ENCODE measurements around the gene TBC1D19. TPM values are rescaled to one million over a fixed set of nuclear protein-coding genes. Genes with fewer than 3 reads are reported as not detected.
"Not testable (repeated sequence)": the region's sequence is repeated elsewhere in the genome, so short reads cannot be mapped to it uniquely, and the experiment has no call there.

Gene TBC1D19
- total RNA-seq, 2 experiments from 2014 or later = 4.3 to 5.0 TPM

GRCh38 chr4:26694131-26694530 lies 110.2 kb downstream of the TBC1D19 start:
- peaks cover 22% of the 10 kb centered on the region for H3K36me3 Mint-ChIP-seq
- H3K27me3 Mint-ChIP-seq; H3K4me3 Mint-ChIP-seq; intact Hi-C loops (cut with micrococcal nuclease); H3K27ac Mint-ChIP-seq; CTCF ChIA-PET; DNase-seq; POLR2A ChIA-PET; H3K4me1 Mint-ChIP-seq (ENCODE audit: low read depth): not testable (repeated sequence)
- H3K9me3 Mint-ChIP-seq = peaks cover 23% of the 10 kb centered on the region

GRCh38 chr4:26700110-26700509 lies 116.2 kb downstream of the TBC1D19 start:
- intact Hi-C loops (cut with micrococcal nuclease) = no loop called here
- H3K4me1 Mint-ChIP-seq (ENCODE audit: low read depth) = no peaks in the 10 kb centered on the region
- H3K27me3 Mint-ChIP-seq = no peaks in the 10 kb centered on the region
- H3K36me3 Mint-ChIP-seq = peaks cover 7% of the 10 kb centered on the region
- no peak for DNase-seq
- POLR2A ChIA-PET = no interaction called here
- CTCF ChIA-PET = no interaction called here
- peaks cover 24% of the 10 kb centered on the region for H3K9me3 Mint-ChIP-seq
- H3K4me3 Mint-ChIP-seq = no peak overlapping the region
- H3K27ac Mint-ChIP-seq = no peak overlapping the region

GRCh38 chr4:26701095-26701494 lies 117.2 kb downstream of the TBC1D19 start:
- Mint-ChIP-seq H3K4me3 (no peak overlapping the region), H3K36me3 (peaks cover 7% of the 10 kb centered on the region), H3K9me3 (peaks cover 19% of the 10 kb centered on the region), H3K4me1 (ENCODE audit: low read depth) (no peaks in the 10 kb centered on the region), H3K27me3 (no peaks in the 10 kb centered on the region), H3K27ac (no peak overlapping the region)
- no peak for DNase-seq
- CTCF ChIA-PET = no interaction called here
- POLR2A ChIA-PET = no interaction called here
- intact Hi-C loops (cut with micrococcal nuclease) = no loop called here

GRCh38 chr4:26701786-26702227 lies 117.9 kb downstream of the TBC1D19 start:
- Mint-ChIP-seq H3K27me3 (no peaks in the 10 kb centered on the region), H3K4me1 (ENCODE audit: low read depth) (no peaks in the 10 kb centered on the region), H3K9me3 (peaks cover 13% of the 10 kb centered on the region), H3K27ac (no peak overlapping the region), H3K4me3 (no peak overlapping the region), H3K36me3 (peaks cover 3% of the 10 kb centered on the region)
- ChIA-PET POLR2A (no interaction called here), CTCF (no interaction called here)
- intact Hi-C loops (cut with micrococcal nuclease) = no loop called here
- no peak for DNase-seq

GRCh38 chr4:26707342-26707741 lies 123.5 kb downstream of the TBC1D19 start:
- Mint-ChIP-seq H3K36me3 (peaks cover 10% of the 10 kb centered on the region), H3K4me3 (no peak overlapping the region), H3K9me3 (peaks cover 8% of the 10 kb centered on the region), H3K4me1 (ENCODE audit: low read depth) (no peaks in the 10 kb centered on the region), H3K27me3 (no peaks in the 10 kb centered on the region), H3K27ac (no peak overlapping the region)
- DNase-seq = no peak
- intact Hi-C loops (cut with micrococcal nuclease) = no loop called here
- ChIA-PET CTCF (no interaction called here), POLR2A (no interaction called here)

GRCh38 chr4:26709246-26709645 lies 125.4 kb downstream of the TBC1D19 start:
- H3K4me1 Mint-ChIP-seq (ENCODE audit: low read depth) = no peaks in the 10 kb centered on the region
- no peak overlapping the region for H3K4me3 Mint-ChIP-seq
- no peak overlapping the region for H3K27ac Mint-ChIP-seq
- H3K27me3 Mint-ChIP-seq = no peaks in the 10 kb centered on the region
- H3K9me3 Mint-ChIP-seq = peaks cover 8% of the 10 kb centered on the region
- POLR2A ChIA-PET = no interaction called here
- intact Hi-C loops (cut with micrococcal nuclease) = no loop called here
- no peak for DNase-seq
- CTCF ChIA-PET = no interaction called here
- peaks cover 10% of the 10 kb centered on the region for H3K36me3 Mint-ChIP-seq

GRCh38 chr4:26713563-26714151 lies 129.8 kb downstream of the TBC1D19 start:
- POLR2A ChIA-PET = no interaction called here

GRCh38 chr4:26715636-26716242 lies 131.9 kb downstream of the TBC1D19 start:
- no peaks in the 10 kb centered on the region for H3K4me1 Mint-ChIP-seq (ENCODE audit: low read depth)

More at GRCh38 chr4:26713563-26714151, 129.8 kb downstream of the TBC1D19 start:
- peaks cover 7% of the 10 kb centered on the region for H3K36me3 Mint-ChIP-seq
- H3K27me3 Mint-ChIP-seq = no peaks in the 10 kb centered on the region
- no peak for DNase-seq
- H3K4me1 Mint-ChIP-seq (ENCODE audit: low read depth) = no peaks in the 10 kb centered on the region
- intact Hi-C loops (cut with micrococcal nuclease) = no loop called here
- H3K9me3 Mint-ChIP-seq = peaks cover 3% of the 10 kb centered on the region
- H3K4me3 Mint-ChIP-seq = no peak overlapping the region
- H3K27ac Mint-ChIP-seq = no peak overlapping the region
- CTCF ChIA-PET = no interaction called here

GRCh38 chr4:26717332-26717731 lies 133.4 kb downstream of the TBC1D19 start:
- DNase-seq = no peak
- ChIA-PET POLR2A (no interaction called here), CTCF (no interaction called here)
- Mint-ChIP-seq H3K4me3 (no peak overlapping the region), H3K36me3 (no peaks in the 10 kb centered on the region), H3K9me3 (no peaks in the 10 kb centered on the region), H3K27ac (no peak overlapping the region), H3K4me1 (ENCODE audit: low read depth) (no peaks in the 10 kb centered on the region), H3K27me3 (no peaks in the 10 kb centered on the region)
- intact Hi-C loops (cut with micrococcal nuclease) = no loop called here

More at GRCh38 chr4:26715636-26716242, 131.9 kb downstream of the TBC1D19 start:
- Mint-ChIP-seq H3K4me3 (no peak overlapping the region), H3K27ac (no peak overlapping the region), H3K27me3 (no peaks in the 10 kb centered on the region), H3K36me3 (no peaks in the 10 kb centered on the region), H3K9me3 (no peaks in the 10 kb centered on the region)
- CTCF ChIA-PET = no interaction called here
- DNase-seq = no peak
- intact Hi-C loops (cut with micrococcal nuclease) = no loop called here
- POLR2A ChIA-PET = no interaction called here

- Mint-ChIP-seq H3K27ac (no peak overlapping the region), H3K4me3 (no peak overlapping the region), H3K4me1 (ENCODE audit: low read depth) (no peaks in the 10 kb centered on the region), H3K9me3 (no peaks in the 10 kb centered on the region), H3K27me3 (no peaks in the 10 kb centered on the region), H3K36me3 (no peaks in the 10 kb centered on the region)
- intact Hi-C loops (cut with micrococcal nuclease) = loop anchor here (2.0 to 10.0 kb wide), 2 partner anchors 263 to 695 kb away; no protein-coding TSS in a partner anchor
- ChIA-PET POLR2A (no interaction called here), CTCF (interaction anchor here (1.0 to 1.2 kb wide), 2 partner anchors 259 to 261 kb away, joined by 3 to 5 read pairs; no protein-coding TSS in a partner anchor)
- DNase-seq = no peak
These were observed 136.2 kb downstream of the TBC1D19 start for GRCh38 chr4:26719954-26720552.

GRCh38 chr4:26721685-26722084 lies 137.8 kb downstream of the TBC1D19 start:
- Mint-ChIP-seq H3K9me3 (no peaks in the 10 kb centered on the region), H3K36me3 (peaks cover 5% of the 10 kb centered on the region), H3K4me1 (ENCODE audit: low read depth) (no peaks in the 10 kb centered on the region), H3K4me3 (no peak overlapping the region), H3K27ac (no peak overlapping the region), H3K27me3 (no peaks in the 10 kb centered on the region)
- intact Hi-C loops (cut with micrococcal nuclease) = loop anchor here (2.0 to 10.0 kb wide), 2 partner anchors 265 to 697 kb away; no protein-coding TSS in a partner anchor
- ChIA-PET CTCF (interaction anchor here (0.6 to 1.2 kb wide), 6 partner anchors 12 to 734 kb away, joined by 3 to 5 read pairs (median 4); no protein-coding TSS in a partner anchor), POLR2A (no interaction called here)
- no peak for DNase-seq

- Mint-ChIP-seq H3K27ac (no peak overlapping the region), H3K9me3 (no peaks in the 10 kb centered on the region), H3K27me3 (no peaks in the 10 kb centered on the region), H3K4me1 (ENCODE audit: low read depth) (no peaks in the 10 kb centered on the region), H3K36me3 (peaks cover 5% of the 10 kb centered on the region), H3K4me3 (no peak overlapping the region)
- ChIA-PET POLR2A (no interaction called here), CTCF (interaction anchor here (1.2 kb wide), 1 partner anchor 735 kb away, joined by 5 read pairs; no protein-coding TSS in a partner anchor)
- intact Hi-C loops (cut with micrococcal nuclease) = loop anchor here (10.0 kb wide), 1 partner anchor 698 kb away; no protein-coding TSS in a partner anchor
- peak; percentile 15 for DNase-seq
These were observed 139.3 kb downstream of the TBC1D19 start for GRCh38 chr4:26723216-26723615.

Measured in activated CD4-positive, alpha-beta memory T cell treated with anti-CD3 and anti-CD28 coated beads for 36 hours (primary cell).